Erythroblast (primary cell): ENCODE results near the gene SIL1.

Experiments
- GATA1 ChIP-seq: IDR thresholded peaks from 2 replicates; pipeline ENCODE4 v1.6.1; 2011; ENCODE audit warnings: low read depth, mild to moderate bottlenecking, control low read depth, low read length, moderate library complexity
- POLR2A ChIP-seq: IDR thresholded peaks from 2 replicates; pipeline ENCODE4 v1.6.1; 2011; ENCODE audit warnings: mild to moderate bottlenecking, low read length

DNA sequence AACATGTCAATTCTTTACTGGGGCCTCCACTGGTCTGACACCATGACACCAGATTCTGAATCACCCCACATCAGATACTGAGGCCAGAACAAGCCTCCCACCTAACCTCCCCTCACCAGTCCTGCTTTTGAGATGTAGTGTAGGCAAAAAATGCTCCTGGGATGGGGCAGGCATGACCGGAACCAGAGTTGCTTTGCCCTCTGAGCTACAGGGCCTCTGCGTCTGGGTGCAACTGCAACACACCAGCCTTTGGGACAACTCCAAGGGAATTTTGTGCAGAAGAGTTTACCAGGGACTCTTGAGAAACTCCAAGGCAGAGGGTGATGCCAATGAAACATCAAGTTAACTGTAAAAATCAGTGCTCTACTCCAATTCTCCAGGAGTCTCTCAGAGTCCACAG is 79.4 kb downstream of the SIL1 start:
- no peak for TF ChIP-seq POLR2A
- no peak for TF ChIP-seq GATA1
